Activated naive CD4-positive, alpha-beta T cell treated with Interleukin-2 at 50 U/mL for 16 hours (primary cell): ENCODE results near the gene SHBG.

Experiments
- DNase-seq: peaks from one replicate; pipeline ENCODE4 v3.0.0-alpha.2; 2020

The SHBG gene

DNA sequence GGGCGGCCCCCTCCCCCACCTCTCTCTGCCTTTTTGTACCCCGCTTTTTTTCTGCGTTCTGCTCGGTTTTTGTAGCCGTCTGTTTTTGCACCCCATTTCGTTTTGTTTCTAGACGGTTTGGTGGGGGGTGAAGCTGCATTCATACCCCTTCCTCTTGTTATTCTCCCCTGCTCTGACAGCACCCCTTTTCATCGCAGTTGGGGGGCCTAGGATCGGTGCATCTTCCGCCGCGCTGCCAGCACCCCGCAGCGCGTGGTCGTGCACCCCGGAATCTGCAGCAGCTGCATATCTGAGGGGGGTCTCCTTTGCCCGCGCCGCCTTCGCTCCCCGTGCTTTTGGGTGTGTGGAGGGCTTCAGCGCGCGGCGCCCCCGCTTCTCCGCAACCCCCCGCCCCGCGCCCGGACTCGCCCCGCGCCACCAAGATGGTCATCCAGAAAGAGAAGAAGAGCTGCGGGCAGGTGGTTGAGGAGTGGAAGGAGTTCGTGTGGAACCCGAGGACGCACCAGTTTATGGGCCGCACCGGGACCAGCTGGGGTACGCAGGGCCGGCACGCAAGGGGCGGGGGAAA is 21.2 kb downstream of the SHBG start:
- no peak for DNase-seq

- no peak for DNase-seq
Observed at GRCh38 chr17:7651665-7652387, 21.9 kb downstream of the SHBG start.

GRCh38 chr17:7652388-7653356 is 22.7 kb downstream of the SHBG start:
- DNase-seq = no peak

GRCh38 chr17:7654832-7655540 is 25.1 kb downstream of the SHBG start:
- DNase-seq = no peak

- no peak for DNase-seq
Observed at GRCh38 chr17:7655541-7655840, 25.6 kb downstream of the SHBG start.

DNA sequence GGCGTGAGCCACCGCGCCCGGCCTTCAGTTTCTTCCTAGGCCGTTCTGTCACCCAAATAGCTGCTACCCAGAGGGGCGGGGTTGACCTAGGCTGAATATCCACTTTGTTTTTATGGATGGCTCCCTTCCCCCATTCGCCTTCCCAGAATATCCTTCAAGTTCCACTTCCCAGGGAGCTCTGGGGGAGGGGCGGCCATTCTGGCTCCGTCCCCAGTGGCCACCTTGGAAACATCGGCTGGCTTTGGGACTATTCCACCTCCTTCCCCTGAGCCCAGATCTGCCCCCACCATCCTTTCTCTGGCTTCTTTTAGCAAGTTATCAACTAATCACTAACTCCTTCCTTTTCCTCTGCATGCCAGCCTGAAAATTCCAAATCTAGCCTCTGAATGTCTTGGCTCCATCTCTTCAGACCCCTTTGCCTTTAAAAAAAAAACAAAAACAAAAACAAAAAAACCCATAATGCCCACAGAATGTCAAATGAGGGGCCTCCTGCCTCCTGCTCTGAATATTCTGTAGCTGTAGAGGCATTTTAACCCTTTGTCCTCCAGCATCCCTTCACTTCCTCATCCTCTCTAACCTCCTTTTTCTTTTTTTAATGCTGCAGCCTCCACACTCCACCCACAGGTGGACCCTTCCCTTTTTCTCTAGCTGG is 27.1 kb downstream of the SHBG start:
- DNase-seq = no peak

DNA sequence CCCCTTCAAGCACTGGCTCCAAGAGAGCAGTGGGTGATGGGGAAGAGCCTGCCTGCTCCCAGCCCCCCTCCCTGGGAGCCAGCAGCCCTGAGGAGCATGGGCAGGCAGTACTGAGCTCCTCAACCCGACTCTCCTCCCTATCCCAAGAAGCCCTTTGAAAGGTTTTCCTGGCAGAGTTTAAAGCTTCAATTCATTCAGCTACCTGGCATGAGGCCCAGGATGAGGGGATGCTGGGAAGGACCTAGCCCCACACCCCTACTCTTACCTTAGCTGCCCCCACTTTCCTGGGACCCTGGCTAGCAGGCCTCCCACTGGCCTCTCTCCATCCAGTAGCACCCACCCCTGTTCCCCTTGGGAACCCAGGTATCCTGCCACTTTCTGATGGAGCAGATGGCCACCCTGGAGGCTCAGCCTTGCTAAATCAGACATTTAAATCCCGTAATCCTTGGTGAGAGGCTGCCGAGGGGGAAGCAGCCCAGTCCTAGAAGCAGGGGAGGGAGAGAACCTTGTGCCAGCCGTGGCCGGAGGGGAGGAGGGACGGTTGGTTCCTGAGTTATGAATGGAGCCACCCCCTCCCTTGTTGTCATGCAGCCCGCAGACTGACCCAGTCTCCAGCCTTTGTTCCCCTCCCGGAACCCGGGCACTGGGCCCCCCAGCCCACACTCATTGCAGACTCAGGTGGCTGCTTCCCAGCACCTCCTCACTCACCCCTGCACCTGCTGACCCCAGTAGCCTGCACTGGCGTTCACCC is 37.9 kb downstream of the SHBG start:
- no peak for DNase-seq

GRCh38 chr17:7668482-7668881 is 38.5 kb downstream of the SHBG start:
- DNase-seq = no peak

DNA sequence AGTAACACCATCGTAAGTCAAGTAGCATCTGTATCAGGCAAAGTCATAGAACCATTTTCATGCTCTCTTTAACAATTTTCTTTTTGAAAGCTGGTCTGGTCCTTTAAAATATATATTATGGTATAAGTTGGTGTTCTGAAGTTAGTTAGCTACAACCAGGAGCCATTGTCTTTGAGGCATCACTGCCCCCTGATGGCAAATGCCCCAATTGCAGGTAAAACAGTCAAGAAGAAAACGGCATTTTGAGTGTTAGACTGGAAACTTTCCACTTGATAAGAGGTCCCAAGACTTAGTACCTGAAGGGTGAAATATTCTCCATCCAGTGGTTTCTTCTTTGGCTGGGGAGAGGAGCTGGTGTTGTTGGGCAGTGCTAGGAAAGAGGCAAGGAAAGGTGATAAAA is 43.3 kb downstream of the SHBG start:
- DNase-seq = peak; percentile 40

DNA sequence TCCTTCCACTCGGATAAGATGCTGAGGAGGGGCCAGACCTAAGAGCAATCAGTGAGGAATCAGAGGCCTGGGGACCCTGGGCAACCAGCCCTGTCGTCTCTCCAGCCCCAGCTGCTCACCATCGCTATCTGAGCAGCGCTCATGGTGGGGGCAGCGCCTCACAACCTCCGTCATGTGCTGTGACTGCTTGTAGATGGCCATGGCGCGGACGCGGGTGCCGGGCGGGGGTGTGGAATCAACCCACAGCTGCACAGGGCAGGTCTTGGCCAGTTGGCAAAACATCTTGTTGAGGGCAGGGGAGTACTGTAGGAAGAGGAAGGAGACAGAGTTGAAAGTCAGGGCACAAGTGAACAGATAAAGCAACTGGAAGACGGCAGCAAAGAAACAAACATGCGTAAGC is 45.0 kb downstream of the SHBG start:
- DNase-seq = no peak

- no peak for DNase-seq
Observed at GRCh38 chr17:7676533-7676932, 46.6 kb downstream of the SHBG start.

DNA sequence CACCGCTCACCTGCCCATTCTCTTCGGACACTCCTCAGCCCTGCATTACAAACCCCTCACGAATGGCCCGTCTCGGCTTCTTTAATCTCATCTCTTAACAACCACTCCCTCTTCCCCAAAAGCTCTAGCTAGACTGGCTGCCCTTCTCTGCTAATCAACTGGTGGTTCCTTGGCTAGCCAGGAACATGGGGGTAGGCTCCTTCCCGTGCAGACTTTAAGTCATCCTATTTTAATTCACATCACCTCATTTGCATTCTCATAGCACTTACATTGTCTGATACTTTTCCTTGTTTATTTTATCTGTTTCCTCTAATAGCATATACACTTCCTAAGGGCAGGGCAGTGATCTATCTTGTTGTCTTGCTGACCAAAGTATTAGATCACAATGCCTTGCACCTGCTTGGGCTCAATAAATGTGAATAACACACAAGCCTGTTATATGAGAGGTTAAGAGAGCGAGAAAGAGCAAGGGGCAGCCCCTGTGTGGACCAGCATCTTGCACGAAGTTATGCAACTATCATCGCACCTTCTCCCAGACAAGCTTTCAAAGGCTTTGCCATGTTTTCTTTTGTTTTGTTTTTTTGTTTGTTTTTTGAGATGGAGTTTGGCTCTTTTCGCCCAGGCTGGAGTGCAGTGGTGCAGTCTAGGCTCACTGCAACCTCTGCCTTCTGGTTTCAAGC is 47.6 kb downstream of the SHBG start:
- DNase-seq = no peak
